HepG2 (cell line): ENCODE data around the gene ELAVL2. TPM values are rescaled to one million over a fixed set of nuclear protein-coding genes. Genes with fewer than 3 reads are reported as not detected.

ENCODE experiments used
- ATAC-seq: fragments of 200-7000 bp; cut with Tn5 transposase; 3 replicates; pipeline ENCODE4 v1.9.1; 2020; ENCODE audit warnings: mild to moderate bottlenecking, moderate library complexity
- BruUV-seq: library from RNA; stranded (reverse); fragments of 400-500 nt; replicated peaks from 2 replicates; lab custom pipeline; 2021; lab: Mats Ljungman, UMichigan
- CTCF ChIA-PET: fragments of 300-600 bp; formaldehyde crosslinking; extraction: SDS; loops from one replicate; lab custom pipeline; 2021; ENCODE audit warnings: low total read pairs, inconsistent platforms, low intra/inter-chr PET ratio; lab: Yijun Ruan, JAX
- POLR2A ChIA-PET: fragments of 350-600 bp; sonication (Branson Sonifier 250); formaldehyde crosslinking; loops from one replicate; lab custom pipeline; 2020; ENCODE audit warnings: antibody characterized with exemption, inconsistent platforms; lab: Yijun Ruan, JAX
- DNase-seq: peaks from one replicate; pipeline ENCODE4 v3.0.0-alpha.2; 2015; ENCODE audit warnings: low spot score
- FAIRE-seq: peaks from 3 replicates; lab custom pipeline; 2011; peaks lifted over from hg19 to GRCh38; lab: Jason Lieb, UNC
- H2AFZ ChIP-seq: one replicate; pipeline ENCODE4 v1.6.1; 2011; ENCODE audit warnings: low read length, inconsistent platforms
- H3K27ac ChIP-seq: fragments of 300-600 bp; 3 replicates; pipeline ENCODE4 v1.8.0; 2011; ENCODE audit warnings: mixed run types, mild to moderate bottlenecking, mixed read lengths, low read length, inconsistent platforms; ENCODE audit not compliant: insufficient read depth; ENCODE audit errors: extremely low read length
- H3K27me3 ChIP-seq, 2 experiments: fragments of 200-600 bp in 1 of 2; 2 replicates in 1 of 2; 3 replicates in 1 of 2; pipeline versions ENCODE4 v1.6.0 to v1.8.0; 2011; ENCODE audit warnings: low read length in 2 of 2, mild to moderate bottlenecking in 2 of 2, moderate library complexity in 2 of 2, inconsistent platforms in 1 of 2; ENCODE audit not compliant: insufficient read depth in 2 of 2, control insufficient read depth in 1 of 2
- H3K36me3 ChIP-seq, 2 experiments: fragments of 200-600 bp in 1 of 2; replicated peaks in 1 of 2; 2 replicates in 1 of 2; 3 replicates in 1 of 2; pipeline versions ENCODE4 v1.5.1 to v1.8.0; 2011; ENCODE audit warnings: low read length in 2 of 2, inconsistent platforms in 1 of 2; ENCODE audit not compliant: insufficient read depth in 2 of 2, control insufficient read depth in 1 of 2
- H3K4me1 ChIP-seq: 2 replicates; pipeline ENCODE4 v1.5.1; 2012; ENCODE audit warnings: low read length, inconsistent platforms; ENCODE audit not compliant: insufficient read depth
- H3K4me2 ChIP-seq: 2 replicates; pipeline ENCODE4 v1.6.0; 2011; ENCODE audit warnings: low read depth, low read length, inconsistent platforms
- H3K4me3 ChIP-seq, 3 experiments: fragments of 200-600 bp in 1 of 3; sonication (generic), shearing (Covaris generic) in 1 of 3; replicated peaks in 1 of 3; 2 replicates each; pipeline ENCODE4 v1.5.1; 2011 to 2016; ENCODE audit warnings: low read length in 3 of 3, inconsistent platforms in 2 of 3, low read depth in 2 of 3, mild to moderate bottlenecking in 2 of 3, control low read depth in 1 of 3, mixed read lengths in 1 of 3; ENCODE audit not compliant: insufficient read depth in 1 of 3
- H3K79me2 ChIP-seq: one replicate; pipeline ENCODE4 v1.6.1; 2011; ENCODE audit warnings: low read length, inconsistent platforms; ENCODE audit not compliant: insufficient read depth
- H3K9ac ChIP-seq: 2 replicates; pipeline ENCODE4 v1.6.0; 2011; ENCODE audit warnings: mild to moderate bottlenecking, low read depth, low read length, inconsistent platforms; ENCODE audit not compliant: insufficient read depth
- H3K9me3 ChIP-seq: 2 replicates; pipeline ENCODE4 v1.5.1; 2012; ENCODE audit warnings: mild to moderate bottlenecking, low read length
- H4K20me1 ChIP-seq: 2 replicates; pipeline ENCODE4 v1.6.0; 2011; ENCODE audit warnings: inconsistent platforms, mild to moderate bottlenecking, low read length, moderate library complexity; ENCODE audit not compliant: insufficient read depth
- DNMT1 ChIP-seq: sonication (generic); formaldehyde crosslinking; IDR thresholded peaks from 2 replicates; pipeline ENCODE4 v1.5.1; 2020; ENCODE audit warnings: mild to moderate bottlenecking, missing genetic modification reagents
- ETV6 ChIP-seq: sonication (generic); formaldehyde crosslinking; conservative IDR thresholded peaks from 2 replicates; pipeline ENCODE4 v1.4.0; 2020; ENCODE audit warnings: missing genetic modification reagents
- EZH2 ChIP-seq: conservative IDR thresholded peaks from 2 replicates; pipeline ENCODE4 v1.6.1; 2012; ENCODE audit warnings: mild to moderate bottlenecking, low read depth, low read length, moderate library complexity
- FLYWCH1 ChIP-seq: sonication (generic); formaldehyde crosslinking; IDR thresholded peaks from 2 replicates; pipeline ENCODE4 v1.8.1; 2023; ENCODE audit warnings: mild to moderate bottlenecking, missing genetic modification reagents
- HMG20B ChIP-seq: conservative IDR thresholded peaks from 2 replicates; pipeline ENCODE4 v1.6.1; 2016; ENCODE audit warnings: missing genetic modification reagents, missing compliant biosample characterization
- MAFG ChIP-seq: sonication (generic); formaldehyde crosslinking; IDR thresholded peaks from 2 replicates; pipeline ENCODE4 v1.5.1; 2020; ENCODE audit warnings: mild to moderate bottlenecking, missing genetic modification reagents
- THAP8 ChIP-seq: sonication (generic); formaldehyde crosslinking; IDR thresholded peaks from 2 replicates; pipeline ENCODE4 v1.5.1; 2020; ENCODE audit warnings: missing genetic modification reagents, mild to moderate bottlenecking, borderline replicate concordance
- TOE1 ChIP-seq: sonication (generic); formaldehyde crosslinking; IDR thresholded peaks from 2 replicates; pipeline ENCODE4 v1.4.0; 2020; ENCODE audit warnings: mild to moderate bottlenecking, missing genetic modification reagents
- TOPORS ChIP-seq: sonication (generic); formaldehyde crosslinking; IDR thresholded peaks from 2 replicates; pipeline ENCODE4 v1.8.0; 2023; ENCODE audit warnings: mild to moderate bottlenecking, missing genetic modification reagents
- XRCC5 ChIP-seq: fragments of 200-400 bp; formaldehyde crosslinking; optimal IDR thresholded peaks from 2 replicates; pipeline ENCODE3; 2017; ENCODE audit warnings: mild to moderate bottlenecking, low read length
- ZMAT3 ChIP-seq: sonication (generic); formaldehyde crosslinking; conservative IDR thresholded peaks from 2 replicates; pipeline ENCODE4 v1.7.0; 2021; ENCODE audit warnings: missing genetic modification reagents
- ZNF430 ChIP-seq: sonication (generic); formaldehyde crosslinking; IDR thresholded peaks from 2 replicates; pipeline ENCODE4 v1.9.0; 2021; ENCODE audit warnings: mild to moderate bottlenecking, missing genetic modification reagents
- ZNF510 ChIP-seq: sonication (generic); formaldehyde crosslinking; IDR thresholded peaks from 2 replicates; pipeline ENCODE4 v1.4.0; 2020; ENCODE audit warnings: low read depth, mild to moderate bottlenecking, missing genetic modification reagents
- ZNF800 ChIP-seq: sonication (generic); formaldehyde crosslinking; IDR thresholded peaks from 2 replicates; pipeline ENCODE4 v1.4.0; 2020; ENCODE audit warnings: missing genetic modification reagents
- WGBS: methylation state at CpG from one replicate; pipeline ENCODE4 v1.1.6; 2017; ENCODE audit warnings: low lambda C conversion rate; 5-methylcytosine and 5-hydroxymethylcytosine counted together
- in situ Hi-C: cut with HindIII; loops from 2 replicates; pipeline ENCODE4 v1.10.0; 2017; ENCODE audit warnings: low pct_unique_long_range_greater_than_20kb; ENCODE audit not compliant: extremely low pct_ligation_motif_present
- intact Hi-C: fragments of 100-400 bp; cut with micrococcal nuclease; formaldehyde crosslinking; loops from one replicate; pipeline ENCODE4 v1.10.0; 2022; ENCODE audit not compliant: unreplicated experiment
- polyA plus RNA-seq, 8 experiments: library from polyadenylated mRNA; depleted of rRNA in 3 of 8; stranded (reverse) in 7 of 8; unstranded in 1 of 8; fragments of >200 nt; fragmentation: Illumina TruSeq in 4 of 8; extraction: Trizol in 4 of 8; gene quantifications; 2 replicates each; pipeline versions ENCODE4 v1.2.1 to v1.2.3, GENCODE V29; 2011 to 2016; ENCODE audit warnings: low read depth in 4 of 8, missing spikeins in 1 of 8, mixed read lengths in 1 of 8; ENCODE audit not compliant: insufficient read depth in 1 of 8
- total RNA-seq, 5 experiments: library from RNA; depleted of rRNA; stranded (reverse); fragments of >200 nt; fragmentation: Illumina TruSeq; extraction: Trizol; gene quantifications; 2 replicates each; pipeline ENCODE4 v1.2.3, GENCODE V29; 2016; ENCODE audit warnings: low read depth in 1 of 5
- TF ChIP-seq, protein P1 (sequence below): sonication (generic); formaldehyde crosslinking; IDR thresholded peaks from 2 replicates; pipeline ENCODE4 v1.5.1; 2020; ENCODE audit warnings: missing genetic modification reagents, mild to moderate bottlenecking, borderline replicate concordance
- TF ChIP-seq, protein P2 (sequence below): sonication (generic); formaldehyde crosslinking; IDR thresholded peaks from 2 replicates; pipeline ENCODE4 v1.4.0; 2020; ENCODE audit warnings: missing genetic modification reagents
- TF ChIP-seq, protein P3 (sequence below): sonication (generic); formaldehyde crosslinking; IDR thresholded peaks from 2 replicates; pipeline ENCODE4 v1.9.0; 2021; ENCODE audit warnings: missing genetic modification reagents, borderline replicate concordance

The ELAVL2 gene
- total and polyA plus RNA-seq, 2 of the 13 experiments (the other 11 are each of a cell fraction or from before 2014, with no cell fraction given) = not detected

- no peaks in the 10 kb centered on the region for H4K20me1 ChIP-seq
- 0% methylated on average over 3 of the region's 3 CpGs for WGBS
- intact Hi-C loops = no loop called here
- no peaks in the 10 kb centered on the region for H3K36me3 ChIP-seq
- CTCF ChIA-PET = no interaction called here
- no peak overlapping the region for H3K4me3 ChIP-seq
- no peak for TF ChIP-seq DNMT1 (CRISPR knock-in tag)
- no peak for TF ChIP-seq EZH2
- no peak for TF ChIP-seq MAFG (CRISPR knock-in tag)
- no peak for TF ChIP-seq HMG20B (CRISPR knock-in tag)
- TF ChIP-seq ZNF430 (CRISPR knock-in tag) = no peak
- TF ChIP-seq ETV6 (CRISPR knock-in tag) = no peak
- TF ChIP-seq, protein P1, sequence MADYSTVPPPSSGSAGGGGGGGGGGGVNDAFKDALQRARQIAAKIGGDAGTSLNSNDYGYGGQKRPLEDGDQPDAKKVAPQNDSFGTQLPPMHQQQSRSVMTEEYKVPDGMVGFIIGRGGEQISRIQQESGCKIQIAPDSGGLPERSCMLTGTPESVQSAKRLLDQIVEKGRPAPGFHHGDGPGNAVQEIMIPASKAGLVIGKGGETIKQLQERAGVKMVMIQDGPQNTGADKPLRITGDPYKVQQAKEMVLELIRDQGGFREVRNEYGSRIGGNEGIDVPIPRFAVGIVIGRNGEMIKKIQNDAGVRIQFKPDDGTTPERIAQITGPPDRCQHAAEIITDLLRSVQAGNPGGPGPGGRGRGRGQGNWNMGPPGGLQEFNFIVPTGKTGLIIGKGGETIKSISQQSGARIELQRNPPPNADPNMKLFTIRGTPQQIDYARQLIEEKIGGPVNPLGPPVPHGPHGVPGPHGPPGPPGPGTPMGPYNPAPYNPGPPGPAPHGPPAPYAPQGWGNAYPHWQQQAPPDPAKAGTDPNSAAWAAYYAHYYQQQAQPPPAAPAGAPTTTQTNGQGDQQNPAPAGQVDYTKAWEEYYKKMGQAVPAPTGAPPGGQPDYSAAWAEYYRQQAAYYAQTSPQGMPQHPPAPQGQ (CRISPR knock-in tag) = no peak
- no peak for TF ChIP-seq ZMAT3 (CRISPR knock-in tag)
- no peak for TF ChIP-seq ZNF510 (CRISPR knock-in tag)
- no peak for TF ChIP-seq TOPORS (CRISPR knock-in tag)
- TF ChIP-seq XRCC5 = no peak
- TF ChIP-seq, protein P2, sequence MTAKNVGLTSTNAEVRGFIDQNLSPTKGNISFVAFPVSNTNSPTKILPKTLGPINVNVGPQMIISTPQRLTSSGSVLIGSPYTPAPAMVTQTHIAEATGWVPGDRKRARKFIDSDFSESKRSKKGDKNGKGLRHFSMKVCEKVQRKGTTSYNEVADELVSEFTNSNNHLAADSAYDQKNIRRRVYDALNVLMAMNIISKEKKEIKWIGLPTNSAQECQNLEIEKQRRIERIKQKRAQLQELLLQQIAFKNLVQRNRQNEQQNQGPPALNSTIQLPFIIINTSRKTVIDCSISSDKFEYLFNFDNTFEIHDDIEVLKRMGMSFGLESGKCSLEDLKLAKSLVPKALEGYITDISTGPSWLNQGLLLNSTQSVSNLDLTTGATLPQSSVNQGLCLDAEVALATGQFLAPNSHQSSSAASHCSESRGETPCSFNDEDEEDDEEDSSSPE (CRISPR knock-in tag) = no peak
- no peak for TF ChIP-seq FLYWCH1 (CRISPR knock-in tag)
- no peak for TF ChIP-seq ZNF800 (CRISPR knock-in tag)
- no peak for TF ChIP-seq THAP8
- TF ChIP-seq TOE1 = no peak
- TF ChIP-seq, protein P3, sequence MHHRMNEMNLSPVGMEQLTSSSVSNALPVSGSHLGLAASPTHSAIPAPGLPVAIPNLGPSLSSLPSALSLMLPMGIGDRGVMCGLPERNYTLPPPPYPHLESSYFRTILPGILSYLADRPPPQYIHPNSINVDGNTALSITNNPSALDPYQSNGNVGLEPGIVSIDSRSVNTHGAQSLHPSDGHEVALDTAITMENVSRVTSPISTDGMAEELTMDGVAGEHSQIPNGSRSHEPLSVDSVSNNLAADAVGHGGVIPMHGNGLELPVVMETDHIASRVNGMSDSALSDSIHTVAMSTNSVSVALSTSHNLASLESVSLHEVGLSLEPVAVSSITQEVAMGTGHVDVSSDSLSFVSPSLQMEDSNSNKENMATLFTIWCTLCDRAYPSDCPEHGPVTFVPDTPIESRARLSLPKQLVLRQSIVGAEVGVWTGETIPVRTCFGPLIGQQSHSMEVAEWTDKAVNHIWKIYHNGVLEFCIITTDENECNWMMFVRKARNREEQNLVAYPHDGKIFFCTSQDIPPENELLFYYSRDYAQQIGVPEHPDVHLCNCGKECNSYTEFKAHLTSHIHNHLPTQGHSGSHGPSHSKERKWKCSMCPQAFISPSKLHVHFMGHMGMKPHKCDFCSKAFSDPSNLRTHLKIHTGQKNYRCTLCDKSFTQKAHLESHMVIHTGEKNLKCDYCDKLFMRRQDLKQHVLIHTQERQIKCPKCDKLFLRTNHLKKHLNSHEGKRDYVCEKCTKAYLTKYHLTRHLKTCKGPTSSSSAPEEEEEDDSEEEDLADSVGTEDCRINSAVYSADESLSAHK = no peak
- ATAC-seq (no peak), DNase-seq (no peak), FAIRE-seq (no peak)
- no peaks in the 10 kb centered on the region for H3K79me2 ChIP-seq
- no peaks in the 10 kb centered on the region for H3K27me3 ChIP-seq
- H2AFZ ChIP-seq = no peak overlapping the region
- H3K9ac ChIP-seq = no peak overlapping the region
- no TSS peak for BruUV-seq
- no peaks in the 10 kb centered on the region for H3K4me1 ChIP-seq
- in situ Hi-C loops = no loop called here
- POLR2A ChIA-PET = no interaction called here
- no peak overlapping the region for H3K4me2 ChIP-seq
- no peak overlapping the region for H3K27ac ChIP-seq
- H3K9me3 ChIP-seq = peaks cover 14% of the 10 kb centered on the region; the same call in 1 of the 2 replicates
Measured at GRCh38 chr9:23796209-23796608, 29.8 kb downstream of the ELAVL2 start.
